H1 (cell line): ENCODE measurements around the gene CRHR1. TPM values are rescaled to one million over a fixed set of nuclear protein-coding genes. Genes with fewer than 3 reads are reported as not detected.

ENCODE experiments used
- CTCF ChIA-PET: fragments of 300-600 bp; sonication (Branson Sonifier 250); formaldehyde crosslinking; loops from one replicate; lab custom pipeline; 2021; ENCODE audit not compliant: partially characterized antibody; lab: Charles Lee
- POLR2A ChIA-PET: fragments of 300-600 bp; sonication (Branson Sonifier 250); formaldehyde crosslinking; loops from one replicate; lab custom pipeline; 2021; ENCODE audit warnings: inconsistent platforms; ENCODE audit not compliant: partially characterized antibody; lab: Charles Lee
- DNase-seq, 2 experiments: peaks; one replicate each; pipeline versions ENCODE4 v3.0.0 to v3.0.0-alpha.2; 2010 to 2022; ENCODE audit warnings: low spot score in 2 of 2, low read depth in 1 of 2, mixed read lengths in 1 of 2
- FAIRE-seq: peaks from 2 replicates; lab custom pipeline; 2011; peaks lifted over from hg19 to GRCh38; lab: Jason Lieb, UNC
- H2AFZ ChIP-seq: 2 replicates; pipeline ENCODE4 v1.8.1; 2012; ENCODE audit warnings: low read length, inconsistent platforms
- H2AK5ac ChIP-seq: 2 replicates; pipeline ENCODE4 v1.6.1; 2013; ENCODE audit warnings: low read depth, low read length
- H2BK120ac ChIP-seq: replicated peaks from 2 replicates; pipeline ENCODE3; 2013; ENCODE audit warnings: low read depth, low read length, inconsistent platforms
- H2BK12ac ChIP-seq: 2 replicates; pipeline ENCODE4 v1.6.1; 2013; ENCODE audit warnings: low read depth, low read length
- H2BK15ac ChIP-seq: 2 replicates; pipeline ENCODE4 v1.6.1; 2013; ENCODE audit warnings: low read length
- H2BK20ac ChIP-seq: 2 replicates; pipeline ENCODE4 v1.6.1; 2013; ENCODE audit warnings: low read length
- H2BK5ac ChIP-seq: 2 replicates; pipeline ENCODE4 v1.6.1; 2013; ENCODE audit warnings: low read depth, low read length
- H3K14ac ChIP-seq: 2 replicates; pipeline ENCODE4 v1.6.1; 2013; ENCODE audit warnings: inconsistent platforms; ENCODE audit not compliant: insufficient read length
- H3K18ac ChIP-seq: 2 replicates; pipeline ENCODE4 v1.6.1; 2013; ENCODE audit warnings: low read length; ENCODE audit errors: extremely low read depth
- H3K23ac ChIP-seq: 2 replicates; pipeline ENCODE4 v1.6.1; 2013; ENCODE audit warnings: inconsistent platforms; ENCODE audit not compliant: insufficient read length
- H3K23me2 ChIP-seq: 2 replicates; pipeline ENCODE4 v1.6.1; 2013; ENCODE audit warnings: low read depth, low read length
- H3K27ac ChIP-seq: 2 replicates; pipeline ENCODE4 v1.6.1; 2011; ENCODE audit warnings: low read depth, low read length, inconsistent platforms
- H3K27me3 ChIP-seq, 4 experiments: replicated peaks in 1 of 4; 1 replicate in 1 of 4; 2 replicates in 3 of 4; pipeline versions ENCODE4 v1.6.1 to v1.8.1; 2011 to 2013; ENCODE audit warnings: low read length in 3 of 4, mild to moderate bottlenecking in 3 of 4, inconsistent platforms in 2 of 4, mixed read lengths in 2 of 4, moderate library complexity in 1 of 4; ENCODE audit not compliant: control insufficient read depth in 3 of 4, insufficient read depth in 3 of 4; ENCODE audit errors: extremely low read depth in 1 of 4
- H3K36me3 ChIP-seq, 4 experiments: 2 replicates each; pipeline versions ENCODE4 v1.6.1 to v1.8.1; 2011 to 2013; ENCODE audit warnings: mild to moderate bottlenecking in 4 of 4, low read length in 3 of 4, moderate library complexity in 2 of 4, control low read depth in 1 of 4, inconsistent platforms in 1 of 4; ENCODE audit not compliant: insufficient read depth in 4 of 4, control insufficient read depth in 2 of 4
- H3K4ac ChIP-seq: replicated peaks from 2 replicates; pipeline ENCODE3; 2013; ENCODE audit warnings: low read length, low read depth, mixed read lengths, inconsistent platforms; ENCODE audit not compliant: insufficient read length
- H3K4me1 ChIP-seq, 4 experiments: replicated peaks in 1 of 4; 1 replicate in 1 of 4; 2 replicates in 3 of 4; pipeline versions ENCODE4 v1.6.1 to v1.8.1; 2011 to 2013; ENCODE audit warnings: low read length in 3 of 4, inconsistent platforms in 2 of 4, mixed read lengths in 1 of 4; ENCODE audit not compliant: insufficient read depth in 4 of 4, control insufficient read depth in 3 of 4
- H3K4me2 ChIP-seq, 2 experiments: 2 replicates each; pipeline versions ENCODE4 v1.6.1 to v1.8.1; 2011 to 2013; ENCODE audit warnings: low read depth in 2 of 2, low read length in 2 of 2, control low read depth in 1 of 2, inconsistent platforms in 1 of 2, mild to moderate bottlenecking in 1 of 2; ENCODE audit not compliant: insufficient read depth in 1 of 2
- H3K4me3 ChIP-seq, 4 experiments: fragments of 200-600, 300-600 bp in 1 of 4; sonication (generic), shearing (Covaris generic), sonication (Bioruptor Twin) in 1 of 4; 2 replicates each; pipeline versions ENCODE4 v1.5.1 to v1.8.1; 2011 to 2016; ENCODE audit warnings: low read length in 4 of 4, low read depth in 3 of 4, control low read depth in 2 of 4, inconsistent platforms in 2 of 4, mild to moderate bottlenecking in 2 of 4, mixed read lengths in 1 of 4, moderate library complexity in 1 of 4; ENCODE audit not compliant: insufficient read depth in 2 of 4; ENCODE audit errors: extremely low read depth in 1 of 4
- H3K56ac ChIP-seq: replicated peaks from 2 replicates; pipeline ENCODE3; 2013; ENCODE audit warnings: low read depth, mild to moderate bottlenecking, mixed read lengths, low read length, inconsistent platforms; ENCODE audit not compliant: insufficient read length
- H3K79me1 ChIP-seq: 2 replicates; pipeline ENCODE4 v1.6.1; 2013; ENCODE audit warnings: low read depth, low read length, control low read depth
- H3K79me2 ChIP-seq, 2 experiments: 2 replicates each; pipeline versions ENCODE4 v1.6.1 to v1.8.1; 2012 to 2013; ENCODE audit warnings: low read length in 2 of 2, mild to moderate bottlenecking in 2 of 2, inconsistent platforms in 1 of 2; ENCODE audit not compliant: insufficient read depth in 2 of 2, control insufficient read depth in 1 of 2
- H3K9ac ChIP-seq, 4 experiments: replicated peaks in 1 of 4; 1 replicate in 1 of 4; 2 replicates in 3 of 4; pipeline versions ENCODE4 v1.6.1 to v1.8.1; 2011 to 2013; ENCODE audit warnings: low read depth in 3 of 4, low read length in 3 of 4, control low read depth in 2 of 4, mild to moderate bottlenecking in 2 of 4, moderate library complexity in 2 of 4, inconsistent platforms in 1 of 4; ENCODE audit errors: extremely low read depth in 1 of 4
- H3K9me3 ChIP-seq, 2 experiments: 2 replicates each; pipeline versions ENCODE4 v1.6.1 to v1.8.1; 2012 to 2013; ENCODE audit warnings: mild to moderate bottlenecking in 2 of 2, moderate library complexity in 2 of 2, control low read depth in 1 of 2, inconsistent platforms in 1 of 2, low read depth in 1 of 2, low read length in 1 of 2, mixed read lengths in 1 of 2; ENCODE audit not compliant: insufficient read depth in 2 of 2
- H4K20me1 ChIP-seq, 2 experiments: replicated peaks in 1 of 2; 2 replicates each; pipeline versions ENCODE3 to v1.8.1; 2011 to 2013; ENCODE audit warnings: inconsistent platforms in 2 of 2, low read length in 2 of 2, mild to moderate bottlenecking in 1 of 2; ENCODE audit not compliant: insufficient read depth in 2 of 2, control insufficient read depth in 1 of 2
- H4K5ac ChIP-seq: 2 replicates; pipeline ENCODE4 v1.6.1; 2013; ENCODE audit warnings: low read length, low read depth, mixed read lengths, inconsistent platforms; ENCODE audit not compliant: insufficient read length
- H4K8ac ChIP-seq: 2 replicates; pipeline ENCODE4 v1.8.0; 2013; ENCODE audit warnings: mild to moderate bottlenecking, moderate library complexity, low read length, inconsistent platforms; ENCODE audit not compliant: insufficient read depth; ENCODE audit errors: extremely low read depth
- H4K91ac ChIP-seq: replicated peaks from 2 replicates; pipeline ENCODE3; 2013; ENCODE audit warnings: low read length, mixed read lengths, inconsistent platforms; ENCODE audit not compliant: insufficient read length
- CBX8 ChIP-seq: fragments of 300-800, 300-1000 bp; sonication (generic); IDR thresholded peaks from 2 replicates; pipeline ENCODE4 v1.7.1; 2016; ENCODE audit warnings: low read depth, low read length, borderline replicate concordance
- EZH2 ChIP-seq: fragments of 200-600 bp; sonication (generic); IDR thresholded peaks from 2 replicates; pipeline ENCODE4 v1.7.1; 2012; ENCODE audit warnings: low read depth, mild to moderate bottlenecking, moderate library complexity, low read length, inconsistent platforms; ENCODE audit not compliant: severe bottlenecking
- KDM1A ChIP-seq: fragments of 200-600, 300-600 bp; sonication (generic); IDR thresholded peaks from 2 replicates; pipeline ENCODE4 v1.7.1; 2016; ENCODE audit warnings: mild to moderate bottlenecking, low read length, borderline replicate concordance
- RAD21 ChIP-seq, 2 experiments: IDR thresholded peaks in 1 of 2; conservative IDR thresholded peaks in 1 of 2; 2 replicates each; pipeline ENCODE4 v1.6.1; 2011; ENCODE audit warnings: low read depth in 2 of 2, low read length in 2 of 2, improper control_type of control experiment in 1 of 2, inconsistent platforms in 1 of 2, mild to moderate bottlenecking in 1 of 2, moderate library complexity in 1 of 2
- RBBP5 ChIP-seq: IDR thresholded peaks from 2 replicates; pipeline ENCODE4 v1.7.1; 2012; ENCODE audit warnings: low read depth, mild to moderate bottlenecking, inconsistent platforms, low read length, moderate library complexity, borderline replicate concordance
- RNF2 ChIP-seq: fragments of 200-900, 300-1000 bp; sonication (generic); IDR thresholded peaks from 2 replicates; pipeline ENCODE4 v1.7.1; 2016; ENCODE audit warnings: borderline replicate concordance, low read depth, mild to moderate bottlenecking, antibody characterized with exemption, low read length; ENCODE audit not compliant: poor library complexity, severe bottlenecking; ENCODE audit errors: missing control alignments
- SAP30 ChIP-seq: fragments of 300-600 bp; sonication (generic); IDR thresholded peaks from 2 replicates; pipeline ENCODE4 v1.7.1; 2012; ENCODE audit warnings: low read length, moderate library complexity, mild to moderate bottlenecking, inconsistent platforms; ENCODE audit not compliant: insufficient read depth, insufficient replicate concordance
- SIX5 ChIP-seq: IDR thresholded peaks from 2 replicates; pipeline ENCODE4 v1.6.1; 2011; ENCODE audit warnings: mild to moderate bottlenecking, low read depth, low read length
- SP4 ChIP-seq: IDR thresholded peaks from 2 replicates; pipeline ENCODE4 v1.6.1; 2012; ENCODE audit warnings: low read length, inconsistent platforms
- TEAD4 ChIP-seq: IDR thresholded peaks from 2 replicates; pipeline ENCODE4 v1.6.1; 2012; ENCODE audit warnings: low read depth, low read length, inconsistent platforms, mixed read lengths
- whole genome bisulfite sequencing, 2 experiments: shearing (Covaris generic) in 1 of 2; methylation state at CpG; one replicate each; pipeline versions ENCODE4 v1.1.6 to v1.1.7; 2013 to 2015; ENCODE audit warnings: low lambda C conversion rate in 2 of 2, mixed read lengths in 2 of 2, inconsistent platforms in 1 of 2, low coverage in 1 of 2, missing lambda C conversion rate in 1 of 2; ENCODE audit not compliant: insufficient replicate concordance in 2 of 2, insufficient coverage in 1 of 2, insufficient read length in 1 of 2; ENCODE audit errors: extremely low coverage in 1 of 2, missing lambda C conversion rate in 1 of 2; 5-methylcytosine and 5-hydroxymethylcytosine counted together
- polyA plus RNA-seq, 7 experiments: library from polyadenylated mRNA; depleted of rRNA in 3 of 7; stranded (reverse) in 5 of 7; unstranded in 2 of 7; fragments of >200 nt in 5 of 7; fragments of 200-250 nt in 2 of 7; gene quantifications; 1 replicate in 5 of 7; 2 replicates in 1 of 7; 4 replicates in 1 of 7; pipeline versions ENCODE4 v1.2.1 to v1.2.3, GENCODE V29; 2011 to 2013; ENCODE audit warnings: missing spikeins in 2 of 7, mixed read lengths in 2 of 7
- total RNA-seq: library from RNA; stranded (reverse); fragmentation: NEBNext Ultra II Directional; extraction: Animal tissue kit (Norgen Biotek cat#: 25700); gene quantifications from 2 replicates; pipeline ENCODE4 v1.2.1, GENCODE V29; 2021

Gene CRHR1
- total and polyA plus RNA-seq, 2 of the 8 experiments (the other 6 are each of a cell fraction or from before 2014, with no cell fraction given), result 0.56 to 1.7 TPM

- peaks cover 0 to 2% of the 10 kb centered on the region in 2 experiments for H4K20me1 ChIP-seq
- no peak overlapping the region for H3K14ac ChIP-seq
- no peak overlapping the region for H3K4me3 ChIP-seq
- H3K79me2 ChIP-seq, result no peaks in the 10 kb centered on the region
- no peak overlapping the region for H3K18ac ChIP-seq
- ChIA-PET POLR2A (no interaction called here), CTCF (interaction anchor here (0.9 to 11.9 kb wide), 21 partner anchors 8 to 199 kb away, joined by 3 to 137 read pairs (median 4); partner anchors contain the start of gene SPPL2C)
- no peaks in the 10 kb centered on the region for H3K36me3 ChIP-seq
- no peak overlapping the region for H4K91ac ChIP-seq
- no peak overlapping the region for H2BK120ac ChIP-seq
- H3K27ac ChIP-seq, result no peak overlapping the region
- no peak overlapping the region for H2AFZ ChIP-seq
- H2BK12ac ChIP-seq, result no peak overlapping the region
- H3K23me2 ChIP-seq, result no peaks in the 10 kb centered on the region
- no peak overlapping the region for H2AK5ac ChIP-seq
- no peak overlapping the region for H2BK15ac ChIP-seq
- no peak overlapping the region for H4K5ac ChIP-seq
- no peak overlapping the region for H3K4ac ChIP-seq
- no peaks in the 10 kb centered on the region for H3K79me1 ChIP-seq
- peaks cover 0 to 2% (median 2%) of the 10 kb centered on the region in 4 experiments; a peak in 2 of 7 replicates for H3K4me1 ChIP-seq
- H3K9ac ChIP-seq, result no peak overlapping the region
- H3K56ac ChIP-seq, result no peak overlapping the region
- no peak overlapping the region for H3K23ac ChIP-seq
- DNase-seq (no peak), FAIRE-seq (no peak)
- H2BK20ac ChIP-seq, result no peak overlapping the region
- H4K8ac ChIP-seq, result peak overlapping the region; percentile 83; the same call in 1 of the 2 replicates
- WGBS, 2 experiments, result 80% methylated on average over 5 of the region's 5 CpGs; no CpG with 5 or more reads in 1 of the 2 experiments
- no peak overlapping the region for H2BK5ac ChIP-seq
- no peak overlapping the region for H3K4me2 ChIP-seq
- no peaks in the 10 kb centered on the region for H3K27me3 ChIP-seq
- no peaks in the 10 kb centered on the region for H3K9me3 ChIP-seq
- no peak for TF ChIP-seq SP4
- TF ChIP-seq TEAD4, result no peak
- no peak for TF ChIP-seq KDM1A
- TF ChIP-seq CBX8, result no peak
- no peak for TF ChIP-seq RNF2
- no peak for TF ChIP-seq RAD21 (IDR thresholded peaks at IDR 0.05 in 1 of 2, conservative IDR thresholded peaks at IDR 0.05 in 1 of 2; ENCODE audit: low read depth in 2 of 2, low read length in 2 of 2)
- TF ChIP-seq SAP30, result no peak
- TF ChIP-seq SIX5, result no peak
- TF ChIP-seq EZH2, result no peak
- TF ChIP-seq RBBP5, result no peak
Observed at GRCh38 chr17:45835481-45835880, 51.4 kb downstream of the CRHR1 start.
